Measurements from ENCODE around the gene MAP1B. TPM values are rescaled to one million over a fixed set of nuclear protein-coding genes. Genes with fewer than 3 reads are reported as not detected.
"Not testable (repeated sequence)": the region's sequence is repeated elsewhere in the genome, so short reads cannot be mapped to it uniquely, and the experiment has no call there.

The MAP1B gene
- total RNA-seq, 2 donors from 2014 or later: 437 to 479 TPM

GRCh38 chr5:72151646-72152045, 44.4 kb downstream of the MAP1B start:
- DNase-seq (ENCODE audit: low spot score): no peak
- intact Hi-C loops (cut with DNase I): no loop called here

- no peak for DNase-seq (ENCODE audit: low spot score)
- intact Hi-C loops (cut with DNase I): no loop called here
Measured at GRCh38 chr5:72152545-72152944, 45.3 kb downstream of the MAP1B start.

GRCh38 chr5:72153551-72153950, 46.3 kb downstream of the MAP1B start:
- intact Hi-C loops (cut with DNase I): no loop called here
- DNase-seq (ENCODE audit: low spot score): no peak

GRCh38 chr5:72154076-72154756, 46.9 kb downstream of the MAP1B start:
- no peak for DNase-seq (ENCODE audit: low spot score)
- intact Hi-C loops (cut with DNase I): no loop called here

- DNase-seq (ENCODE audit: low spot score): no peak
- intact Hi-C loops (cut with DNase I): no loop called here
Measured at GRCh38 chr5:72156946-72157624, 49.8 kb downstream of the MAP1B start.

- intact Hi-C loops (cut with DNase I): no loop called here
- no peak for DNase-seq (ENCODE audit: low spot score)
Measured at GRCh38 chr5:72157625-72157962, 50.3 kb downstream of the MAP1B start.

- no peak for DNase-seq (ENCODE audit: low spot score)
- intact Hi-C loops (cut with DNase I): no loop called here
Measured at GRCh38 chr5:72159501-72159911, 52.2 kb downstream of the MAP1B start.

GRCh38 chr5:72160329-72160728, 53.1 kb downstream of the MAP1B start:
- DNase-seq (ENCODE audit: low spot score): no peak
- intact Hi-C loops (cut with DNase I): no loop called here

- DNase-seq (ENCODE audit: low spot score): no peak
- intact Hi-C loops (cut with DNase I): no loop called here
Measured at GRCh38 chr5:72160959-72161358, 53.7 kb downstream of the MAP1B start.

GRCh38 chr5:72161951-72162350, 54.7 kb downstream of the MAP1B start:
- DNase-seq (ENCODE audit: low spot score): no peak
- intact Hi-C loops (cut with DNase I): no loop called here

GRCh38 chr5:72163349-72163983, 56.2 kb downstream of the MAP1B start:
- intact Hi-C loops (cut with DNase I): no loop called here
- DNase-seq (ENCODE audit: low spot score): no peak

GRCh38 chr5:72166070-72166979, 59.0 kb downstream of the MAP1B start:
- intact Hi-C loops (cut with DNase I): loop anchor here in 1 of 2 donors (2.0 kb wide), 1 partner anchor 16 kb away; no protein-coding TSS in a partner anchor
- DNase-seq (ENCODE audit: low spot score): peak; percentile 85

- no peak for DNase-seq (ENCODE audit: low spot score)
- intact Hi-C loops (cut with DNase I): loop anchor here in 1 of 2 donors (2.0 kb wide), 1 partner anchor 16 kb away; no protein-coding TSS in a partner anchor
Measured at GRCh38 chr5:72167257-72167656, 60.0 kb downstream of the MAP1B start.

- DNase-seq (ENCODE audit: low spot score): peak; percentile 87
- intact Hi-C loops (cut with DNase I): loop anchor here in 1 of 2 donors (2.0 kb wide), 1 partner anchor 15 kb away; no protein-coding TSS in a partner anchor
Measured at GRCh38 chr5:72167804-72168203, 60.5 kb downstream of the MAP1B start.

- intact Hi-C loops (cut with DNase I): no loop called here
Measured at GRCh38 chr5:72170101-72170500, 62.8 kb downstream of the MAP1B start.

GRCh38 chr5:72171181-72171580, 63.9 kb downstream of the MAP1B start:
- intact Hi-C loops (cut with DNase I); DNase-seq (ENCODE audit: low spot score): not testable (repeated sequence)

More at GRCh38 chr5:72170101-72170500, 62.8 kb downstream of the MAP1B start:
- no peak for DNase-seq (ENCODE audit: low spot score)

GRCh38 chr5:72171667-72172066, 64.4 kb downstream of the MAP1B start:
- intact Hi-C loops (cut with DNase I): no loop called here
- no peak for DNase-seq (ENCODE audit: low spot score)

GRCh38 chr5:72172786-72173185, 65.5 kb downstream of the MAP1B start:
- intact Hi-C loops (cut with DNase I): no loop called here

GRCh38 chr5:72177538-72177937, 70.3 kb downstream of the MAP1B start:
- intact Hi-C loops (cut with DNase I): no loop called here
- no peak for DNase-seq (ENCODE audit: low spot score)

More at GRCh38 chr5:72172786-72173185, 65.5 kb downstream of the MAP1B start:
- no peak for DNase-seq (ENCODE audit: low spot score)
